DOHH2 (cell line): Measurements from ENCODE around the gene ROCK2.

Experiments
- CTCF ChIP-seq: fragments of 200-600 bp; sonication (generic); IDR thresholded peaks from one replicate; pipeline ENCODE4 v1.5.1; 2014; ENCODE audit warnings: antibody characterized with exemption, mild to moderate bottlenecking, low read depth, low read length; ENCODE audit not compliant: poor library complexity, severe bottlenecking
- EZH2phosphoT487 ChIP-seq: fragments of 200-600 bp; sonication (generic); IDR thresholded peaks from 2 replicates; pipeline ENCODE4 v1.6.1; 2017; ENCODE audit warnings: borderline replicate concordance, mild to moderate bottlenecking, antibody characterized with exemption, low read length, moderate library complexity, mixed read lengths

DNA sequence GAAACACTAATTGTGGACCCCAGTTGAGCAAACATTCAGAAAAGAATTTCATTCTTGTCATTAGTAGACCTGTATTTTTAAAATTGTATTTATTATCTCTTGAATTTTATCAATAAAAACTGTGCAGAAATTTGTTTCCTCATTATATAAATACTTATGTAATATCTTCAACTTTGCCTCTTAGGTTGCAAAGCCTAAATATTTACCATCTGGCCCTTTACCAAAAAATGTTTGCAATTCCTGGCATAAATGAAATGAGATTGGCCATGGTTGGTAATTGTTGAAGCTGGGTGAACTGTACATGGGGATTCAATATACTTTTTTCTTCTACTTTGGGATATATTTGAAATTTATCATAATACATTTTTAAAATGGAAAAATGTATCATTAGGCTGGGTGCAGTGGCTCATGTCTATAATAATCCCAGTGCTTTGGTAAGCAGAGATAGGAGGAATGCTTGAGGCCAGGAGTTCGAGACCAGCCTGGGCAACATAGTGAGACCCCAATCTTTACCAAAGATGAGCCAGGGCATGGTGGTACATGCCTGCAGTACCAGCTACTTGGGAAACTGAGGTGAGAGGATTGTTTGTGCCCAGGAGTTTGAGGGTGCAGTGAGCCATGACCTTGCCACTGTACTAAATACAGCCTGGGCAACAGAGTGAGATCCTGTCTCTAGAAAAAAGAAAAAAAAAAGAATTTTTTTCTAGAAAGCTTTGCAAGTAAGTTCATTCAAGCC, 100.2 kb downstream of the ROCK2 start:
- TF ChIP-seq CTCF: no peak
- no peak for TF ChIP-seq EZH2phosphoT487
